Adipocyte (in vitro differentiated cells): ENCODE data around the gene SLC25A40.
A peak's percentile ranks its signal among the peaks of the same experiment; 100 is the strongest.
"Not testable (repeated sequence)": the region's sequence is repeated elsewhere in the genome, so short reads cannot be mapped to it uniquely, and the experiment has no call there.

Experiments
- DNase-seq: peaks from one replicate; pipeline ENCODE4 v3.0.0-alpha.2; 2015; ENCODE audit warnings: low read depth
- H3K27me3 ChIP-seq: replicated peaks from 2 replicates; pipeline ENCODE4 v1.7.0; 2013; ENCODE audit warnings: mild to moderate bottlenecking, low read length, moderate library complexity; ENCODE audit not compliant: control insufficient read depth, insufficient read depth
- H3K36me3 ChIP-seq: 2 replicates; pipeline ENCODE4 v1.7.0; 2013; ENCODE audit warnings: low read length, mild to moderate bottlenecking, moderate library complexity; ENCODE audit not compliant: control insufficient read depth, insufficient read depth, severe bottlenecking
- H3K4me1 ChIP-seq: 2 replicates; pipeline ENCODE4 v1.7.0; 2013; ENCODE audit warnings: mild to moderate bottlenecking, low read length, moderate library complexity; ENCODE audit not compliant: control insufficient read depth, insufficient read depth
- H3K4me3 ChIP-seq: 2 replicates; pipeline ENCODE4 v1.7.0; 2013; ENCODE audit warnings: mild to moderate bottlenecking, low read length, moderate library complexity
- H3K9ac ChIP-seq: 2 replicates; pipeline ENCODE4 v1.7.0; 2013; ENCODE audit warnings: mild to moderate bottlenecking, low read length, moderate library complexity
- H3K9me3 ChIP-seq: 2 replicates; pipeline ENCODE4 v1.7.0; 2013; ENCODE audit warnings: mild to moderate bottlenecking, low read length, moderate library complexity; ENCODE audit not compliant: control insufficient read depth

SLC25A40 gene

DNA sequence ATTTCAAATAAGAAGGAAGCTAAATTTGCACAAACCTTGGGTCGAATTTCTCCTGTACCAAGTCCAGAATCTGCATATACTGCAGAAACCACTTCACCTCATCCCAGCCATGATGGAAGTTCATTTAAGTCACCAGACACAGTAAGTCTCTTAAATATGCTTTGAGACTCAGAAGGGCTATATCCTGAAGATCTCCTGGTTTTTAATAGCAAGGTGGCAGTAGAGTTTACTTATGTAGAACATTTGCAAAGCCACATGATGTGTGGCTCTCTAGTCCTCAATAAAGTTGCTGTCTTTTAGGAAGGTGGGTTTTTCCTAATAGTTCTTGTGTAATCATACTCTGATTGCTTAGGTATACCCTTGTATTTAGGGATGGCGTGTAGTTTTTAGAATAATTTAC lies 8.9 kb upstream of the SLC25A40 start:
- Histone ChIP-seq H3K4me3 (no peak overlapping the region), H3K9ac (no peak overlapping the region), H3K9me3 (no peaks in the 10 kb centered on the region), H3K4me1 (no peaks in the 10 kb centered on the region), H3K27me3 (no peaks in the 10 kb centered on the region), H3K36me3 (peaks cover 4% of the 10 kb centered on the region)
- no peak for DNase-seq

DNA sequence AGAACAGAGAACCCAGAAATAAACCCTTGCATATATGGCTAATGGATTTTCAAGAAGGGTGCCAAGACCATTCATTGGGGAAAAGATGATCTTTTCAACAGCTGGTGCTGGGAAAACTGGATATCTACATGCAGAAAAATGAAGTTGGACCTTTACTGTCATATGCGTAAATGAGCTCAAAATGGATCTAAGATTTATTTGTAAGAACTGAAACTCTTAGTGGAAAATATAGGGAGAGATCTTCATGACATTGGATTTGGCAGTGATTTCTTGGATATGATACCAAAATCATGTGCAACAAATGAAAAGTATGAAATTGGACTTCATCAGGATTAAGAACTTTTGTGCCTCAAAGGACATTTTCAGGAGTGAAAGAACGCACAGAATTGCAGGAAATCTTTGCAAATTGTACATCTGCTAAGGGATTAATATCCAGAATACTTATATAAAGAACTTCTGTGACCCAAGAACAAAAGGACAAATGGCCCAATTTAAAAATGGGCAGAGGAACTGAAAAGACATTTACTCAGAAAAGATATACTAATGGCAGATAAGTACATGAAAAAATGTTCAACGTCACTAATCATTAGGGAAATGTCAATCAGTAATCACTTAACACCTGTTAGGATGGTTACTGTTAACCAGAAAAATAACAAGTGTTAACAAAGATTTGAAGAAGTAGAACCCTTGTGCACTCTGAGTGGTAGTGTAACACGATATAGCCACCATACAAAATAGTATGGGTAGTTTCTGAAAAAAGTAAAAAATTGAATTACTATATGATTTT lies 6.2 kb upstream of the SLC25A40 start:
- peaks cover 2% of the 10 kb centered on the region for H3K36me3 ChIP-seq
- peaks cover 13% of the 10 kb centered on the region for H3K4me1 ChIP-seq
- no peaks in the 10 kb centered on the region for H3K27me3 ChIP-seq
- H3K4me3 ChIP-seq = no peak overlapping the region
- no peaks in the 10 kb centered on the region for H3K9me3 ChIP-seq
- H3K9ac ChIP-seq = no peak overlapping the region
- no peak for DNase-seq

DNA sequence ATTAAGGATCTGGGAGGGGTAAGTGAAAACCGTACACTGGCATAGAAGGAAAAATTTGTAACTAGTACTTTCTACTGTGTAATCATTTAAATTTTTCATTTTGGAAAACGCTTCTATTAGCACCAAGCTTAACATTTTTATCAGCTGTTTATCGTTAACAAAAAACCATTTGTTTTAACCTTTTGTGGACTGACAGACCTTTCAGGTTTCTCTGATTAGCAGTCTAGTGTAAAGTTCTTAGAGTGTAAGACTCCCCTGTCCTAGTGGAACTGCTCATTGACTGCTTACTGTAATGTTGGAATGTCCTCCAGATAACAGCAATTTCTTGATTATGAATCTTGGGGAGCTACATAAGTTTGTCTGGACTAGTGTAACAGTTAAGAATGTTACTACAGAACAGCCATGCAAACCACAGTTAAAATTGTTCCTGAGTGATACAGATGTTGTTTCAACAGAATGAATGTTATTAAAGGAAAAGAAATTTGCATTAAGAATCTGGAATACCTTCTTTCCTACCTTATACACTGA lies 2.1 kb upstream of the SLC25A40 start:
- H3K36me3 ChIP-seq = no peaks in the 10 kb centered on the region
- peak overlapping the region; percentile 95 for H3K4me3 ChIP-seq
- H3K9me3 ChIP-seq = no peaks in the 10 kb centered on the region
- H3K9ac ChIP-seq = peak overlapping the region; percentile 35
- H3K4me1 ChIP-seq = peaks cover 18% of the 10 kb centered on the region
- no peaks in the 10 kb centered on the region for H3K27me3 ChIP-seq
- peak; percentile 17 for DNase-seq

DNA sequence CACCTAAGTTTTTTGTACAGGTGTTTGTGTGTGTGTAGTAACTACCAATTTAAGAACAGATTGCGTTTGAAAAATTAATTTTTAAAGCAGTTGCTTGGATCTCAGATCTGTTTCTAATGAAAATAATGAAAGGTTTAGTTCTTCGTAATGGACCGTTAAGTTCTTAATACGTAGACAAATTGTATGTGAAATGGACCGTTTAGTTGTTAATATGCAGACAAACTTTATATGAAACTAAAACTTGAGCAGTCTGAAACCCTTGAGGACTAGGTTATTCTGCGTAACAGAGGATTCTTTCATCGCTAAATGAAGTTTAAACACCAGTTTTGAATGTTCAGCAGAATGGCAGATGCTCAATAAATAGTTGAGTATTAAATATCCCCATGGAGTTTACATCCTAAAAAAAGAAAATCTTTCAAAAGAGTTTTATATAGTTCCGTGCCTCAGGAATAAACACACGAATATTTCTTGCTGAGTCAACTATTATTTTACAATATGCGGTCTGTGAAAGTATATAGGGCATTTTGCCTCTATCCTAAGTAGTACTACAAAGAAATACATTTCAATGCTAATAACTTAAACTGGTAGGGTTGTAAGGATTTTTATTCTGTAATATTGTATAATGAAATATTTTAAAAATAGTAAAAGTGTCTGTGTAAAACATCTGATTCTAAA lies 1.3 kb upstream of the SLC25A40 start:
- Histone ChIP-seq H3K27me3 (no peaks in the 10 kb centered on the region), H3K4me1 (peaks cover 18% of the 10 kb centered on the region), H3K36me3 (no peaks in the 10 kb centered on the region), H3K9me3 (no peaks in the 10 kb centered on the region), H3K4me3 (peak overlapping the region; percentile 95), H3K9ac (peak overlapping the region; percentile 92)
- DNase-seq = peak; percentile 26

DNA sequence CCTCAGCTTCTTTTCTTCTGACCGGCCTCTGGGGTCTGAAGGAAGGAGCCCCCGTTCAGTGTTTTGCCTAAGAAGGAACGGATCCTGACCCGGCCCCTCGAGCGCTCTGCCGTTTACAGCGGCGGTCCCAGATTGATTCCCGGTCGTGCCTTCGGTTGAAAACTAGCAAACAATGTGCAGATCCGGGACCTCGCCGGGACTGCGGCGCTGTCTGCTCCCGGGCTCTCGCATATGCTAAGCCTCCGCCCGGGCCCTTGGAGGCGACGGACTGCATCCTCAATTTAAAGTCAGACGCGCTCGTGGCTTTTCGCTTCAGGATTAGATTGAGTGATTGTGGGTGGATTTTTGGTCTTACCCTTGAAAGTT lies 692 bp upstream of the SLC25A40 start:
- no peaks in the 10 kb centered on the region for H3K27me3 ChIP-seq
- DNase-seq = peak; percentile 87

DNA sequence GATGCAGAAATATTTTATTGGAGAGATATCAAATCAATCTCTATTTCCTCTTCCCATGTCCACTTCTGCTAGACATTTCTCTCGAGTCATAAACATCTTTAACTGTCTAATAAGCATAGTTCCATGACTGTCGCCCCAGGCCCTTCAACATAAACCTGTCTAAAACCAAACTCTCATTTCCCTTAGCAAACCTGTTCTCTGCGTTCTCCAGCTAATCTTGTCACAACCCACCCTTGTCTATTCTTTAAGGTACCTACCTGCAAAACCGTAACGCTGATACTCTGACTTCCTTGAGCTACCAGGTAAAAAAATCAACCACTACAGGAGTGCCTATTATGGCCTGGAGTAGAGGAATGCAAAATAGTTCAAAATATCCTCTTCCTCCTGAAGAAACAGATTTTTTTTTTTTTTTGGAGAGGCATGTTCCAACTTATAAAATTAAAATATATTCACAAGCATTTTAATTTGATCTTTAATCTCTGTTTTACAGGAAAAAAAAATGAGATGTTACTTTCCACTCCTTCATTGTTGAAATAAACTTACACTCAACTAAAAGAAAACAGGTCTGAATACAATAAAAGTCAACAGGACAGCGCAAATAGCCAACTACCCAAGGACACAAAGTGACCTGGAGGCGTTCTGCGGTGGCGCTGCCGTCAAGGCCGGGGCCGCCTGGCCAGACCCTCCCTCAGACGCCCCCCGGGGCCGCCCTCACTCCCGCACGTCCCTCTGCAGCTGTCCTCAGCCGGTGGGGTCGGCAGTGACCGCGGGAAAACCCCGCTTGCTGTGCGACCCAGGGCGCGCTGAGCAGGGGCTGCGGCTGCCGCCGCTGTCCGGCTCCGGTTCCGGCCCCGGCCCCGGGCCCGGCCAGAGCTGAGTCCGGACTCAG lies 765 bp downstream of the SLC25A40 start:
- Histone ChIP-seq H3K9ac (peak overlapping the region; percentile 92), H3K36me3 (no peaks in the 10 kb centered on the region), H3K27me3 (no peaks in the 10 kb centered on the region), H3K9me3 (no peaks in the 10 kb centered on the region), H3K4me3 (peak overlapping the region; percentile 95), H3K4me1 (peaks cover 18% of the 10 kb centered on the region)
- no peak for DNase-seq

More for the DNA sequence above, 692 bp upstream of the SLC25A40 start:
- no peaks in the 10 kb centered on the region for H3K36me3 ChIP-seq
- H3K9me3 ChIP-seq = no peaks in the 10 kb centered on the region
- peaks cover 18% of the 10 kb centered on the region for H3K4me1 ChIP-seq
- peak overlapping the region; percentile 95 for H3K4me3 ChIP-seq
- peak overlapping the region; percentile 92 for H3K9ac ChIP-seq

DNA sequence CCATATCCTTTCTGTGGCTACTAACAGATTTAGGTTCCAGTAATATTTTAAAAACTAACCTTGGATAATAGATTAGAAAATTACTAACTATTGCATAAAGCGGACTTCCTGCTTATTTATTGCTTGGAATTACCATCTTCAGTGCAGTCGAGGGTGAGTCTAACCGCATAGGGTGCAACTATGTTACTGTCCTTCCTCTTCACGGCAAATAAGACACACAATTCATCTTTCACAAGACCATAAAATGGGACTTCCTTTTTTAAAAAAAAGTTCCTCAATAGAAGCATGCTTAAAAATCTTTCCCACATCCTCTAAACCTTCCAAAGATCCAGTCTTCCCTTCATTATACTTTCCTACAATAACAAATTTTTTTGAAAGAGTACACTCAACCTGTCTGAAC lies 2.1 kb downstream of the SLC25A40 start:
- no peak for DNase-seq

DNA sequence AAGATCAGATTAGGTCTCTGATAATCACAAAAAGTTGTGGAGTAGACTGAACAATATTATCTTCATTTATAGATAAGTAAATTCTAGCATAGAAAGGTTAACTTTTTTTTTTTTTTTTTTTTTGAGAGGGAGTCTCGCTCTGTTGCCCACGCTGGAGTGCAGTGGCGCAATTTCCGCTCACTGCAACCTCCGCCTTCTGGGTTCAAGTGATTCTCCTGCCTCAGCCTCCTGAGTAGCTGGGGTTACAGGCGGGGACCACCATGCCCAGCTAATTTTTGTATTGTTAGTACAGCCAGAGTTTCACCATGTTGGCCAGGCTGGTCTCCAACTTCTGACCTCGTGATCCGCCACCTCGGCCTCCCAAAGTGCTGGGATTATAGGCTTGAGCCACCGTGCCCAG lies 2.8 kb downstream of the SLC25A40 start:
- not testable (repeated sequence) for H3K9ac ChIP-seq, DNase-seq, H3K36me3 ChIP-seq, H3K4me3 ChIP-seq, H3K9me3 ChIP-seq, H3K27me3 ChIP-seq
- peaks cover 14% of the 10 kb centered on the region for H3K4me1 ChIP-seq

More for the DNA sequence above, 2.1 kb downstream of the SLC25A40 start:
- H3K9ac ChIP-seq = no peak overlapping the region
- H3K9me3 ChIP-seq = no peaks in the 10 kb centered on the region
- H3K4me3 ChIP-seq = no peak overlapping the region
- H3K36me3 ChIP-seq = no peaks in the 10 kb centered on the region
- H3K4me1 ChIP-seq = peaks cover 18% of the 10 kb centered on the region
- H3K27me3 ChIP-seq = no peaks in the 10 kb centered on the region

DNA sequence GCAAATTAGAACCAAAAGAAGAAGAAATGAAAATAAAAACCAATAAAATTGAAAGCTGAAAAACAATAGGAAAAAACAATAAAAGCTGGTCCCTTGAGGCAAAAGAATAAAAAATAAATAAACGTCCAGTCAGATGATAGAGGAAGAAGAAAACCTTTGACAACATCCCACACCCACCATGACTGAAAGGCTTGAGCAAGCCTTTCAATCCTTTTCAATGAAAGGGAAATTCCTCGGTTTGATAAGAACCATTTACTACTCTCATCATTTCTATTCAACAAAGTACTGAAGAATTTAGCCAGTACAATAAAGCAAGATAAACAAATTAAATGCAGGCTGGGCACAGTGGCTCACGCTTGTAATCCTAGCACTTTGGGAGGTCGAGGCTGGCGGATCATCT lies 3.8 kb downstream of the SLC25A40 start:
- no peak overlapping the region for H3K9ac ChIP-seq
- H3K4me1 ChIP-seq = peaks cover 5% of the 10 kb centered on the region
- no peak overlapping the region for H3K4me3 ChIP-seq
- DNase-seq = no peak
- no peaks in the 10 kb centered on the region for H3K9me3 ChIP-seq
- no peaks in the 10 kb centered on the region for H3K36me3 ChIP-seq
- no peaks in the 10 kb centered on the region for H3K27me3 ChIP-seq

DNA sequence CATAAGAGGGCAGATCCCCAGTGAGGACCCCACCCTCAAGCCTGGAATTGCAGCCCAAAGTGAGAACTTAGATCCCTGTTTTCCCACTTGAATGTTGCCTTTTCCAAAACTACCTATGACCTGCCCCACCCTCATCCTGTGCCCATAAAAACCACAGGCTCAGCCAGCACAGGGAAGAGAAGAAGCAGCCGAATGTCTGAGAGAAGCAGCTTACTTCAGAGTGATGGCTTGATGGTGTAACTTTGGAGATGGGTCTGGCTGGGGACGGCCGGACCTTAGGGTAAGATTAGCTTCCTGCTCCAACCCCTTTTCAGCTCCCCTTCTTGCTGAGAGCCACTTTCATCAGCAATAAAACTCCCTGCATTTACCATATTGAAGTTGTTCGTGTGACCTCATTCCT lies 5.7 kb downstream of the SLC25A40 start:
- Histone ChIP-seq H3K4me1 (peaks cover 5% of the 10 kb centered on the region), H3K36me3 (no peaks in the 10 kb centered on the region), H3K27me3 (no peaks in the 10 kb centered on the region), H3K9ac (no peak overlapping the region), H3K4me3 (no peak overlapping the region), H3K9me3 (peaks cover 13% of the 10 kb centered on the region)
- DNase-seq = no peak

DNA sequence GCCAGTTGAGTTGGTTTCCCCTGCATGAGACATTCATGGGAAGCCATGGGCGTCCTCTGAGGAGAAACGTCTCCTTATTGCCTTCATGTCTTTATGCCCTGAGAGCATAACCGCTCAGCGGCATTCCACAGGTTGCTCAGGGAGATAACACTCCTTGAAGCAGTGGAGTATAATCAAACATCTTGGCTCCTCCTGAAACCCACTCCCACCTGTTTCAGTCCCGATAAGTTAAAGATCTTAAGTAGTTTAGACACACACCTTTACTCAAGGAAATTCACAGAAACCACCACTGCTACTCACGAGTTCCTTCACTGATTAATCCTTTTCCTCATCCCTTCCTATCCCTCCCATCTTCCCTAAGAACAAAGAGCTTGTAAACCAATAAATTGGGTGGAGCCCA lies 9.6 kb downstream of the SLC25A40 start:
- not testable (repeated sequence) for H3K9ac ChIP-seq, H3K36me3 ChIP-seq, H3K4me1 ChIP-seq, H3K27me3 ChIP-seq, H3K4me3 ChIP-seq, DNase-seq
- H3K9me3 ChIP-seq = peaks cover 13% of the 10 kb centered on the region
